A204.1 (cell line): ENCODE results near the gene ANO9.
"Not testable (repeated sequence)": the region's sequence is repeated elsewhere in the genome, so short reads cannot be mapped to it uniquely, and the experiment has no call there.

ENCODE experiments used
- FAIRE-seq: peaks from 2 replicates; lab custom pipeline; 2012; peaks lifted over from hg19 to GRCh38; lab: Jason Lieb, UNC

ANO9 gene

DNA sequence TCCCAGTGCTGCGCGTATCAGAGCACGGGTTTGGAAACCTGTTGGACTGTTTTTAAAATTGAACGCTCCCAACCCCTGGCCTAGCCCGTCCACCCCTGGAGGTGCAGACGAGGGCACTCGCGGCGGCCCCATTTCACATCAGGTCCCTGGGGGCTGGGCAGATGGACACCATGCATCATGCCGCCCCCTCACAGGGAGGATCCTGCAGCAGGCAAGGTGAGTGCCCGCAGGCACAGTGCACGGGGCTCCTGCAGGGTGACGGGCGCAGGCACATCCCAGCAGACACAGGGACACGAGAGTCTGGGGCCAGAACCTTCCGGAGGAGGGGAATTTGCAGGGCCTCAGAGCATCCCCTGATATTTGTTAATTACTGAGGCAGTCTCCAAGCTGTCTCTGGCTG lies 7.3 kb downstream of the ANO9 start:
- no peak for FAIRE-seq

DNA sequence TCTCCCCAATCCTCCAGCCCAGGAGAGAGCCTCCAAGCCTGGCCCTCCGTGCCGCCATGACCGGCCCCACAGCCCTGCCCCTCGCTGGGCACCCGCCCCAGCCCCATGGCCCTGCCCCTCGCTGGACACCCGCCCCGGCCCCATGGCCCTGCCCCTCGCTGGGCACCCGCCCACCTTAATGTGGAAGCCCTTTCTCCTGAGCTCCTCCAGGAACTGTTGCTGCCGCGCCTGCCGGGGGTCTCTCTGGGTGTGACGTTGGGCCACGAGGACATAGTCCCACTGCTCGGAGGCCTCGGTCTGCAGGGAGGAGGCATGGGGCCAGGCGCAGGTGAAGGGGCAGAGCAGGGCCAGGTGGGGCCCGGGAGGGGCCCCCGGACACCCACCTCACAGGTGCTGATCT lies 8.2 kb downstream of the ANO9 start:
- FAIRE-seq: no peak

- no peak for FAIRE-seq
Observed at GRCh38 chr11:433111-433510, 8.7 kb downstream of the ANO9 start.

DNA sequence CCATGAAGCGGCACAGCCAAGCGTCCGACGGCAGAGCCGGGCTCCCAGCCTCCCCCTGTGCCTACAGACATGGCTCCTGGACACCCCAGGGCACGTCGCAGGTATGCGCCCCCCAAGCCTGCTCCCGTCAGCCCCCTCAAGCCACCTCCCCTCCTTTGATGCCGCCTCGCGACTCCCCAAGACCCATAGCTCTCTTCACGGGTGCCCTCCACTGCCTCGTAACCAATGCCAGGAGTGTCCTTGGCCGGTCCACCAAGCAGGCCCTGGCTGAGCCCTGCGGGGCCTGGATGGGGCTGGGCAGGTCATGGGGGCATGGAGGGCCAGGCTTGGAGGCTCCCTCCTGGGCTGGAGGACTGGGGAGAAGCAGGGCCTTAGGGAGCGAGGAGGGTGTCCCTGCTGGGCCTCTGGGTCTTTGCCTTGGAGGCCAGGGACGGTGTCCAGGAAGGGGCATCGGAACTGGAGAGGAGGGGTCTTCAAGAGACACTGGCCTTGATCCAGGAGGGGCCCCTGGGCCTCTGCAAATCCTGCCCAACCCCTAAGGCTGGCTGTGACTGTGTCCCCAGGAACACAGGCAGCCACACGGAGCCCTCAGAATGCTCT lies 9.2 kb downstream of the ANO9 start:
- no peak for FAIRE-seq

GRCh38 chr11:431921-432320 lies 9.9 kb downstream of the ANO9 start:
- FAIRE-seq: no peak

DNA sequence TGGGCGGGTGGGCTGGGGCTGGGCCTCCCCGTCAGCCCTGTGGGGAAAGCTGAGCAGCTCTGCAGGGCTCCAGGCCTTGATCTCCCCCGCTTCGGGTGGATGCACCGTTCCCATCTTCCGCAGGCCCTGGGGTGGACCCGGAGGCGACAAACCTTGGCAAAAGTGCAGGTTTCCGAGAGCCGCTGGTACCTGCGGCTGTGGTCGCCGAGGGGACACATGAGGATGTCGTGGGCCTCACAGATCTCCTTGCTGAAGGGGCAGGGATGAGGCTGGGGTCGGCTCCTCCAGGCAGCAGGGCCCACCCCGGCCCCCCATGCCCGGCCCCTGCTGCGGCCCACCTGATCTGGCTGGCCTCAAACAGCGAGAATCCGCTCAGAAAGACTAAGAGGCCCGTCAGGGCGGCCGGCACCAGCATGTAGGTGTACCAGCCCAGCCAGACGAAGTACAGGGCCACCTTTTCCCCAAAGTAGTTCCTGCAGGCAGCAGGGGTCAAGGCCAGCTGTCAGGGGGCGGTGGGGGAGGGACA lies 11.8 kb downstream of the ANO9 start:
- FAIRE-seq: no peak

GRCh38 chr11:429391-429790 lies 12.4 kb downstream of the ANO9 start:
- FAIRE-seq: no peak

- no peak for FAIRE-seq
Observed at GRCh38 chr11:428295-428694, 13.5 kb downstream of the ANO9 start.

DNA sequence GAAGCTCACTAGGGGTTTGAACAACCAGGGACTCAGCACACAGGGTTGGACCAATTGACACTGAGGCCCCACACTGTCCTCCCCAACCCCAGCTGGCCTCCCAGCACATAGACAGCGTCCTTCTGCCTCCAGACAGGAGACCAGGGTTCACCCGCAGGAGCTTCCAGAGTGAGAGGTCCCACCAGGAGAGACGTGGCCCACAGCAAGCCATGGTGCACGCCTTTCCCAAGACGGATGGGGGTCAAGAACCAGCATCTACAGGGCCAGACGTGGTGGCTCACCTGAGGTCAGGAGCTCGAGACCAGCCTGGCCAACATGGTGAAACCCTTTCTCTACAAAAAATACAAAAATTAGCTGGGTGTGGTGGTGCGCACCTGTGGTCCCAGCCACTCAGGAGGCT lies 15.0 kb downstream of the ANO9 start:
- FAIRE-seq: no peak

GRCh38 chr11:425301-425700 lies 16.5 kb downstream of the ANO9 start:
- FAIRE-seq: no peak

- not testable (repeated sequence) for FAIRE-seq
Observed at GRCh38 chr11:424766-425165, 17.0 kb downstream of the ANO9 start.

GRCh38 chr11:424232-424631 lies 17.6 kb downstream of the ANO9 start:
- FAIRE-seq: no peak

DNA sequence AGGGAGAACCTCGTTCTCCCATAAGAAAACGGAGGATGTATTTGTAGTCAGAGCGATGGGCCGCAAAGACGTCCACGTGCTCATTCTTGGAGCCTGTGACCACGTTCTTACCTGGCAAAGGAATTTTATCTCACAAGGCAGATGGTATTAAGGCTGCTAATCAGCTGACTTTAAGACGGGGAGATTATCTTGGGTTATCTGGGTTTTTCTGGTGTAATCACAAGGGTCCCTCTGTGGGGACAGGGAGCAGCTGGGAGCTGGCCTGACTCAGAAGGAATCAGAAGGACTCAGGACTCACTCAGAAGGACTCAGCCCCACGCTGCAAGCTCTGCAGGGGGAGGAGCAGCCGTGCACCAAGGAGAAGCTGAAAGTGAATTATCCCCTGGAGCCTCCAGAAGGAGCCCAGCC lies 19.6 kb downstream of the ANO9 start:
- no peak for FAIRE-seq

GRCh38 chr11:420911-421321 lies 20.9 kb downstream of the ANO9 start:
- no peak for FAIRE-seq

GRCh38 chr11:420054-420910 lies 21.5 kb downstream of the ANO9 start:
- no peak for FAIRE-seq

- FAIRE-seq: no peak
Observed at GRCh38 chr11:419248-420005, 22.4 kb downstream of the ANO9 start.

- no peak for FAIRE-seq
Observed at GRCh38 chr11:418343-419247, 23.2 kb downstream of the ANO9 start.

- FAIRE-seq: no peak
Observed at GRCh38 chr11:417652-418342, 24.0 kb downstream of the ANO9 start.

DNA sequence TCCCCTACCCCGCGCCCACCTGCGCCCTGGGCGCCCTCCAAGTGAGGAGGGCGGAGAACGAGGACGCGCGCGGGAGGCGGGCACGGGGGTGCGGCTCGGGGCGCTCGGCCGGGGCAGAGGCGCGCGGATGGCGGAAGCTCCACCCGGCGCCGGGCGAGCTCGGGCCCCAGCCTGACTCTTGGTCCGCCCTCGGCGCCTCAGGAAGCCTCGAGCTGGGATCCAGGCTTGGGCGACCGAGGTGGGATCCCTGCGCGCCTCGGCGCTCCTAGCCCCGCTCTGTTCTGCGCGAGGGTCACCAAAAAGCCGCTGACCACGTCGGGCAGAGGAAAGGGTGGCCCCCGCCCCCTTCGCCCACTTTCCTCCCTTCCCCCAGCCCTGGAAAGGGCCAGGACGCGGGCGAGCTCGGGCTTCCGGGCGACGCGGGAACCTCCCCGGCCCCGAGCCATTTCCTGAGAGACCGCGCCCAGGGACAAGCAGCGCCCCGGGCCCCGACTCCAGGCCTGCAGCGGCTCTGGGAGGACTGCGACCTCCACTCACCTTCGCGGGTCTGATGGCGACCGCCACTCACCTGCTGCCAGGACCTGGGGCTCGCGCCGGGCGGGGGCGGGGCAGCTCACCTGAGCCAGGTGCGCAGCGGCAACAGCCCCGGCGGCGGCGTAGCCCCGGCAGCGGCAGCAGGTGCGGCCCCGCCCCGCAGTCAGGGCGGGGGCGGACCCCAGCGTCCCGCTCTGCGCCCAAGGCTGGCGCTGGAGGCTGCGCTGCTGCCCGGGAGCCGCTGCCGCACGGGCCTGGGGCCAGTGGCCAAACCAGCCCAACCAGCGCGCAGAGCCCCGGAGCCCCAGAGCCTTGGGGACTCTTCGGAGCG lies 24.8 kb downstream of the ANO9 start:
- FAIRE-seq: no peak

GRCh38 chr11:416051-416756 lies 25.6 kb downstream of the ANO9 start:
- no peak for FAIRE-seq
